ENCODE measurements around the gene SELPLG. TPM values are rescaled to one million over a fixed set of nuclear protein-coding genes. Genes with fewer than 3 reads are reported as not detected.

The SELPLG gene
- polyA plus RNA-seq, 1 donor from 2014 or later: 0.62 TPM

- Histone ChIP-seq H3K9ac (ENCODE audit: low read length) (no peak overlapping the region), H3K36me3 (ENCODE audit: insufficient read depth, low read length) (peaks cover 12% of the 10 kb centered on the region), H3K4me3 (ENCODE audit: low read length) (no peak overlapping the region), H3K4me2 (ENCODE audit: low read length) (no peak overlapping the region), H3K9me2 (ENCODE audit: insufficient read depth, low read length) (no peaks in the 10 kb centered on the region), H3K27me3 (ENCODE audit: insufficient read depth, low read depth, low read length) (no peaks in the 10 kb centered on the region), H3F3A (ENCODE audit: insufficient read depth, low read length, poor library complexity, severe bottlenecking) (no peaks in the 10 kb centered on the region), H3K9me3 (ENCODE audit: low read length) (no peaks in the 10 kb centered on the region), H3K79me2 (replicated peaks; ENCODE audit: insufficient read depth, low read length) (no peaks in the 10 kb centered on the region), H2AFZ (ENCODE audit: low read depth, low read length) (no peak overlapping the region), H4K20me1 (ENCODE audit: insufficient read depth) (no peaks in the 10 kb centered on the region), H3K27ac (ENCODE audit: low read length) (no peak overlapping the region)
- TF ChIP-seq MXI1 (conservative IDR thresholded peaks at IDR 0.05; ENCODE audit: poor library complexity, severe bottlenecking): no peak
Measured at GRCh38 chr12:108647585-108648287, 14.0 kb upstream of the SELPLG start.

- Histone ChIP-seq H3K27ac (ENCODE audit: low read length) (no peak overlapping the region), H3K27me3 (ENCODE audit: insufficient read depth, low read depth, low read length) (no peaks in the 10 kb centered on the region), H3K4me2 (ENCODE audit: low read length) (no peak overlapping the region), H3F3A (ENCODE audit: insufficient read depth, low read length, poor library complexity, severe bottlenecking) (no peaks in the 10 kb centered on the region), H3K36me3 (ENCODE audit: insufficient read depth, low read length) (peaks cover 12% of the 10 kb centered on the region), H3K4me3 (ENCODE audit: low read length) (no peak overlapping the region), H3K9me2 (ENCODE audit: insufficient read depth, low read length) (no peaks in the 10 kb centered on the region), H3K79me2 (replicated peaks; ENCODE audit: insufficient read depth, low read length) (no peaks in the 10 kb centered on the region), H3K9me3 (ENCODE audit: low read length) (no peaks in the 10 kb centered on the region), H3K9ac (ENCODE audit: low read length) (no peak overlapping the region), H2AFZ (ENCODE audit: low read depth, low read length) (no peak overlapping the region), H4K20me1 (ENCODE audit: insufficient read depth) (no peaks in the 10 kb centered on the region)
- TF ChIP-seq EP300 (conservative IDR thresholded peaks at IDR 0.05; ENCODE audit: poor library complexity, severe bottlenecking) (no peak), SMC3 (conservative IDR thresholded peaks at IDR 0.05; ENCODE audit: poor library complexity) (no peak), MXI1 (conservative IDR thresholded peaks at IDR 0.05; ENCODE audit: poor library complexity, severe bottlenecking) (no peak), POLR2AphosphoS5 (IDR thresholded peaks at IDR 0.05) (no peak), EZH2 (IDR thresholded peaks at IDR 0.05; ENCODE audit: borderline replicate concordance, insufficient read depth, low read length, poor library complexity, severe bottlenecking) (no peak), TAF1 (IDR thresholded peaks at IDR 0.05; ENCODE audit: low read depth) (no peak), RAD21 (conservative IDR thresholded peaks at IDR 0.05) (no peak)
- TF ChIP-seq, protein P1, sequence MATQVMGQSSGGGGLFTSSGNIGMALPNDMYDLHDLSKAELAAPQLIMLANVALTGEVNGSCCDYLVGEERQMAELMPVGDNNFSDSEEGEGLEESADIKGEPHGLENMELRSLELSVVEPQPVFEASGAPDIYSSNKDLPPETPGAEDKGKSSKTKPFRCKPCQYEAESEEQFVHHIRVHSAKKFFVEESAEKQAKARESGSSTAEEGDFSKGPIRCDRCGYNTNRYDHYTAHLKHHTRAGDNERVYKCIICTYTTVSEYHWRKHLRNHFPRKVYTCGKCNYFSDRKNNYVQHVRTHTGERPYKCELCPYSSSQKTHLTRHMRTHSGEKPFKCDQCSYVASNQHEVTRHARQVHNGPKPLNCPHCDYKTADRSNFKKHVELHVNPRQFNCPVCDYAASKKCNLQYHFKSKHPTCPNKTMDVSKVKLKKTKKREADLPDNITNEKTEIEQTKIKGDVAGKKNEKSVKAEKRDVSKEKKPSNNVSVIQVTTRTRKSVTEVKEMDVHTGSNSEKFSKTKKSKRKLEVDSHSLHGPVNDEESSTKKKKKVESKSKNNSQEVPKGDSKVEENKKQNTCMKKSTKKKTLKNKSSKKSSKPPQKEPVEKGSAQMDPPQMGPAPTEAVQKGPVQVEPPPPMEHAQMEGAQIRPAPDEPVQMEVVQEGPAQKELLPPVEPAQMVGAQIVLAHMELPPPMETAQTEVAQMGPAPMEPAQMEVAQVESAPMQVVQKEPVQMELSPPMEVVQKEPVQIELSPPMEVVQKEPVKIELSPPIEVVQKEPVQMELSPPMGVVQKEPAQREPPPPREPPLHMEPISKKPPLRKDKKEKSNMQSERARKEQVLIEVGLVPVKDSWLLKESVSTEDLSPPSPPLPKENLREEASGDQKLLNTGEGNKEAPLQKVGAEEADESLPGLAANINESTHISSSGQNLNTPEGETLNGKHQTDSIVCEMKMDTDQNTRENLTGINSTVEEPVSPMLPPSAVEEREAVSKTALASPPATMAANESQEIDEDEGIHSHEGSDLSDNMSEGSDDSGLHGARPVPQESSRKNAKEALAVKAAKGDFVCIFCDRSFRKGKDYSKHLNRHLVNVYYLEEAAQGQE (IDR thresholded peaks at IDR 0.05; ENCODE audit: borderline replicate concordance): no peak
- TF ChIP-seq, protein P2, sequence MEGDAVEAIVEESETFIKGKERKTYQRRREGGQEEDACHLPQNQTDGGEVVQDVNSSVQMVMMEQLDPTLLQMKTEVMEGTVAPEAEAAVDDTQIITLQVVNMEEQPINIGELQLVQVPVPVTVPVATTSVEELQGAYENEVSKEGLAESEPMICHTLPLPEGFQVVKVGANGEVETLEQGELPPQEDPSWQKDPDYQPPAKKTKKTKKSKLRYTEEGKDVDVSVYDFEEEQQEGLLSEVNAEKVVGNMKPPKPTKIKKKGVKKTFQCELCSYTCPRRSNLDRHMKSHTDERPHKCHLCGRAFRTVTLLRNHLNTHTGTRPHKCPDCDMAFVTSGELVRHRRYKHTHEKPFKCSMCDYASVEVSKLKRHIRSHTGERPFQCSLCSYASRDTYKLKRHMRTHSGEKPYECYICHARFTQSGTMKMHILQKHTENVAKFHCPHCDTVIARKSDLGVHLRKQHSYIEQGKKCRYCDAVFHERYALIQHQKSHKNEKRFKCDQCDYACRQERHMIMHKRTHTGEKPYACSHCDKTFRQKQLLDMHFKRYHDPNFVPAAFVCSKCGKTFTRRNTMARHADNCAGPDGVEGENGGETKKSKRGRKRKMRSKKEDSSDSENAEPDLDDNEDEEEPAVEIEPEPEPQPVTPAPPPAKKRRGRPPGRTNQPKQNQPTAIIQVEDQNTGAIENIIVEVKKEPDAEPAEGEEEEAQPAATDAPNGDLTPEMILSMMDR (IDR thresholded peaks at IDR 0.05; ENCODE audit: poor library complexity, severe bottlenecking): no peak
Measured at GRCh38 chr12:108646600-108647579, 13.2 kb upstream of the SELPLG start.
